Measurements from ENCODE around the gene MFGE8.

The MFGE8 gene

DNA sequence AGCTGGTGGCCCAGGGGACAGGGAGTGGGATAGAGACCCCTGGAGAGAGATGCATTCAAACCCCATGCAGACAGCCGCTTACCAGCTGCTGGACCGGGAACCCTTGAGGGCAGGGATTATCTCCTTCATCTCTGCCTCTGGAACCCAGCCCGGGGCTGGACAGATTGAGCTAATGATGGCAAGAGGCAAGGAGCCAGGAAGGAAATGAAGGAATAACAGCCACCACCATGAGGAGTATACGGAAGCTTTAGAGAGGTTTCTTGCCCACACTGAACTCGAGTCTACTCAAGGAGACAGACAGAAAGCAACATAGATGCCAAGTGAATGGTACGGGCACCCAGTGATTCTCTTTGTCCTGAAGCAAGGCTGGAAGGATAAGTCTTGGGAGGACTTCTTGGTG is 41.1 kb downstream of the MFGE8 start:
- no peak for DNase-seq (ENCODE audit: low spot score)

DNA sequence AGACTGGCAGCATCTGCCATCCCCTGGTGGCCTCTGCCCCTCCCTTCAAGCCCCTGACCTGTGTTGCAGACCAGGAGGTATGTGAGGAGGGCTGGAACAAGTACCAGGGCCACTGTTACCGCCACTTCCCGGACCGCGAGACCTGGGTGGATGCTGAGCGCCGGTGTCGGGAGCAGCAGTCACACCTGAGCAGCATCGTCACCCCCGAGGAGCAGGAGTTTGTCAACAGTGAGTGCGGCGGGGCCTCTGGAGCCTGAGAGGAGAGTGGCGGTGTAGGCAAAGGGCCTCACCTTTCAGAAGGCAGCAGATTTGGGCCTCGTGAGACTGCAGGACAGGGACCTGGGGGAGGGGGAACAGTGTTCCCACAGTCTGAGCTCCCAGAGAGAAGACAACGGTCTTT is 41.9 kb downstream of the MFGE8 start:
- DNase-seq (ENCODE audit: low spot score) = no peak

GRCh38 chr15:88866295-88866881 is 46.8 kb downstream of the MFGE8 start:
- no peak for DNase-seq (ENCODE audit: low spot score)

GRCh38 chr15:88865498-88866099 is 47.6 kb downstream of the MFGE8 start:
- no peak for DNase-seq (ENCODE audit: low spot score)

GRCh38 chr15:88864861-88865497 is 48.2 kb downstream of the MFGE8 start:
- no peak for DNase-seq (ENCODE audit: low spot score)

- DNase-seq (ENCODE audit: low spot score) = no peak
Observed at GRCh38 chr15:88863412-88863811, 49.8 kb downstream of the MFGE8 start.

GRCh38 chr15:88860212-88860611 is 53.0 kb downstream of the MFGE8 start:
- DNase-seq (ENCODE audit: low spot score) = no peak

- DNase-seq (ENCODE audit: low spot score) = no peak
Observed at GRCh38 chr15:88859550-88859949, 53.6 kb downstream of the MFGE8 start.

- no peak for DNase-seq (ENCODE audit: low spot score)
Observed at GRCh38 chr15:88858934-88859333, 54.2 kb downstream of the MFGE8 start.

GRCh38 chr15:88852476-88852875 is 60.7 kb downstream of the MFGE8 start:
- no peak for DNase-seq (ENCODE audit: low spot score)

- no peak for DNase-seq (ENCODE audit: low spot score)
Observed at GRCh38 chr15:88849376-88850072, 63.7 kb downstream of the MFGE8 start.
